Upper lobe of right lung (tissue), 1 donor: Measurements from ENCODE around the gene ALG6. TPM values are rescaled to one million over a fixed set of nuclear protein-coding genes. Genes with fewer than 3 reads are reported as not detected.

ENCODE experiments used
- ATAC-seq: fragments of 200-7000 bp; cut with Tn5 transposase; one replicate; pipeline ENCODE4 v1.9.1; 2020; ENCODE audit warnings: mild to moderate bottlenecking, moderate library complexity
- DNase-seq: peaks from one replicate; pipeline ENCODE4 v3.0.0-alpha.2; 2020
- H3K27ac ChIP-seq: fragments of 200-600 bp; one replicate; pipeline ENCODE4 v1.8.0; 2022
- H3K27me3 ChIP-seq: fragments of 200-600 bp; one replicate; pipeline ENCODE4 v1.8.0; 2022; ENCODE audit warnings: mild to moderate bottlenecking
- H3K36me3 ChIP-seq: fragments of 200-600 bp; one replicate; pipeline ENCODE4 v1.8.0; 2022
- H3K4me1 ChIP-seq: fragments of 200-600 bp; one replicate; pipeline ENCODE4 v1.8.0; 2022
- H3K4me3 ChIP-seq: fragments of 200-600 bp; one replicate; pipeline ENCODE4 v1.8.0; 2022; ENCODE audit warnings: mild to moderate bottlenecking
- H3K9me3 ChIP-seq: fragments of 200-600 bp; one replicate; pipeline ENCODE4 v1.8.0; 2022
- CTCF ChIP-seq: fragments of 200-600 bp; IDR thresholded peaks from one replicate; pipeline ENCODE4 v1.8.0; 2022; ENCODE audit warnings: antibody characterized with exemption
- intact Hi-C: fragments of 100-400 bp; cut with DNase I; formaldehyde crosslinking; loops from one replicate; pipeline ENCODE4 v1.11.0; 2022
- total RNA-seq: library from RNA; stranded (reverse); fragmentation: NEBNext Ultra II Directional; extraction: Animal tissue kit (Norgen Biotek cat#: 25700); gene quantifications from one replicate; pipeline ENCODE4 v1.2.1, GENCODE V29; 2021
- donor health status: DM: no; HTN: yes; CAD: no; lungs with severe emphysema.

Gene ALG6
- total RNA-seq, 1 donor from 2014 or later, result 9.1 TPM

GRCh38 chr1:63323865-63324778, 43.3 kb upstream of the ALG6 start:
- Histone ChIP-seq H3K36me3 (no peaks in the 10 kb centered on the region), H3K9me3 (no peaks in the 10 kb centered on the region), H3K27me3 (peaks cover 99% of the 10 kb centered on the region), H3K4me1 (peaks cover 25% of the 10 kb centered on the region), H3K4me3 (no peak overlapping the region), H3K27ac (no peak overlapping the region)
- DNase-seq, result no peak
- TF ChIP-seq CTCF, result no peak
- no peak for ATAC-seq
- intact Hi-C loops, result no loop called here

DNA sequence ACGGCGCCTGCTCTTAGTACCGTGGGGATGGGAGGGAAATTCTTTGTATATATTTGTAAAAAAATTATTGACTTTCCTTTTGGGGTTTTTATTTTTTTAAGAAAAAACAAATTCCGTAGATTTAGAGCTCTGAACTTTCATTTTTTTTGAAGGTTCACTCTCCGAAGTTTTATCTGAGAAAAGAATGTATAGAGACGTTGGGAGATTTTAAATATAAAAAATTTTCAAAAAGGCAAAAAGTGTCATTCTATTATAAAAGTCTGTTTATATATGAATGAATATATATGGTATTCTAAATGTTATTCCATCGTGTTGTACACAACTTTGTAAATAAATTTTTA, 42.7 kb upstream of the ALG6 start:
- H3K27me3 ChIP-seq, result peaks cover 99% of the 10 kb centered on the region
- no peaks in the 10 kb centered on the region for H3K36me3 ChIP-seq
- H3K4me1 ChIP-seq, result peaks cover 25% of the 10 kb centered on the region
- ATAC-seq (no peak), DNase-seq (no peak)
- no peak overlapping the region for H3K27ac ChIP-seq
- H3K9me3 ChIP-seq, result no peaks in the 10 kb centered on the region
- TF ChIP-seq CTCF, result no peak
- H3K4me3 ChIP-seq, result no peak overlapping the region
- intact Hi-C loops, result no loop called here

- Histone ChIP-seq H3K27me3 (peaks cover 99% of the 10 kb centered on the region), H3K9me3 (no peaks in the 10 kb centered on the region), H3K4me1 (peaks cover 25% of the 10 kb centered on the region), H3K27ac (no peak overlapping the region), H3K36me3 (no peaks in the 10 kb centered on the region), H3K4me3 (no peak overlapping the region)
- DNase-seq (no peak), ATAC-seq (no peak)
- intact Hi-C loops, result no loop called here
- no peak for TF ChIP-seq CTCF
Measured at GRCh38 chr1:63325279-63325985, 42.0 kb upstream of the ALG6 start.

GRCh38 chr1:63326106-63326472, 41.3 kb upstream of the ALG6 start:
- TF ChIP-seq CTCF, result no peak
- ATAC-seq (no peak), DNase-seq (no peak)
- H3K4me1 ChIP-seq, result peaks cover 25% of the 10 kb centered on the region
- no peaks in the 10 kb centered on the region for H3K36me3 ChIP-seq
- intact Hi-C loops, result no loop called here
- H3K27ac ChIP-seq, result no peak overlapping the region
- H3K4me3 ChIP-seq, result no peak overlapping the region
- H3K27me3 ChIP-seq, result peaks cover 99% of the 10 kb centered on the region
- H3K9me3 ChIP-seq, result no peaks in the 10 kb centered on the region

DNA sequence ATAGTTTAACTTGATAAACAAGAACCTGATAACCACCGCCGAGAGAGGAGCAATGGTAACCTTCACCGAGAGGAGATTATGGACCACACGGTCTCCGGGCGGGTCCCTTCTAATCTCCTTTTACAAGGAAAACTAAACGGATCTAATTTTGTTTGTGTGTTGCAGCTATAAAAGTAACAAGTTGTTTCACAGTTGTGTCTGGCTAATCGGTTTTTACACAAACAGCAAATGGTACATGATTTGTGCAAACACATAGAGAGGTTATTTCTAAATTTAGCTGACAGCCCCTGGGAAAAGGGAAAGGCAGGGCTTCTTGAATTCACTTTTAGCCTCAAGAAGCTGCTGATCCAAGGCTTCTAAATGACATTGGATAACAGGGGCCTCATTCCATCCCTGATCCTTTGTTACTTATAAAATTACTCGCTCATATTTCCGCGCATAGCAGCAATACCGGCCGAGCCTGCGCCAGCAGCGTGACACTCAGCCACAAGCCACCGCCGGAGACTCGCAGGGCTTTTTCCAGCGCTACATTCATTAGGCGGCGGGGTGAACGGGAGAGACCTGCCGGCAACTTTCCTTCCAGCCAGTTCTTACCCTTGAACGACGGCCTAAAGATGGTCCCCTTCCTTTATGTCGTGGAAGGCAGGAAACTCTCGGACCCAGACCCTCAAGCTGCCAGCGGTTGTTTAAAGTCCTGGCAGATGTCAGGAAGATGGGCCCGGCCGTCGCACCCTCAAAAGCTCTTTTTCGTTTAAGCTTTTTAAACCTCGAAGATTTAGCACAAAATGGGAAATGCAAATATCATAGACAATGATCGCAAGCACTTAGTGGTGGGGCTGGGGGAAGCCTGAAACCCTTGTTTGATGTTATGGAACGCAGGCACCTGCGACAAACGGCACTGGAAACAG, 40.7 kb upstream of the ALG6 start:
- H3K4me1 ChIP-seq, result peaks cover 23% of the 10 kb centered on the region
- no peak overlapping the region for H3K4me3 ChIP-seq
- no peak for TF ChIP-seq CTCF
- no peak overlapping the region for H3K27ac ChIP-seq
- no peaks in the 10 kb centered on the region for H3K9me3 ChIP-seq
- no peaks in the 10 kb centered on the region for H3K36me3 ChIP-seq
- intact Hi-C loops, result no loop called here
- peaks cover 99% of the 10 kb centered on the region for H3K27me3 ChIP-seq
- ATAC-seq, result no peak
- DNase-seq, result no peak
